GM12801 (cell line): ENCODE data around the gene BHLHA15.

Source experiments
- CTCF ChIP-seq: IDR thresholded peaks from one replicate; pipeline ENCODE4 v1.5.1; 2011; ENCODE audit warnings: control low read depth; ENCODE audit not compliant: insufficient read length; ENCODE audit errors: extremely low read depth

Gene BHLHA15

GRCh38 chr7:98196706-98197605 lies 14.3 kb upstream of the BHLHA15 start:
- no peak for TF ChIP-seq CTCF

- TF ChIP-seq CTCF, result no peak
These were observed 12.1 kb upstream of the BHLHA15 start for GRCh38 chr7:98199131-98199530.

GRCh38 chr7:98200364-98200763 lies 10.9 kb upstream of the BHLHA15 start:
- no peak for TF ChIP-seq CTCF

GRCh38 chr7:98202367-98203195 lies 8.7 kb upstream of the BHLHA15 start:
- TF ChIP-seq CTCF, result no peak

GRCh38 chr7:98203261-98203963 lies 7.8 kb upstream of the BHLHA15 start:
- no peak for TF ChIP-seq CTCF

- TF ChIP-seq CTCF, result no peak
These were observed 7.2 kb upstream of the BHLHA15 start for GRCh38 chr7:98203964-98204605.
